Ovary (tissue), 3 donors: ENCODE results near the gene CCL20.

Experiments used
- CTCF ChIP-seq, 3 donors: fragments of 450-650 bp in 2 of 3; fragments of 200-600 bp in 1 of 3; IDR thresholded peaks; one replicate each; pipeline versions ENCODE4 v1.5.1 to v1.8.0; 2016 to 2022; ENCODE audit warnings: antibody characterized with exemption in 3 of 3, mild to moderate bottlenecking in 1 of 3
- EP300 ChIP-seq: sonication (generic); formaldehyde crosslinking; IDR thresholded peaks from one replicate; pipeline ENCODE4 v1.6.1; 2017; ENCODE audit warnings: antibody characterized with exemption
- POLR2A ChIP-seq: fragments of 450-650 bp; IDR thresholded peaks from one replicate; pipeline ENCODE4 v1.6.1; 2017; ENCODE audit warnings: antibody characterized with exemption, mild to moderate bottlenecking, moderate library complexity
- donor health status: DM: no; HTN: no; CAD: no.

- TF ChIP-seq POLR2A (no peak), EP300 (no peak), CTCF (IDR thresholded peaks at IDR 0.05) (no peak)
These were observed 41.4 kb upstream of the CCL20 start for GRCh38 chr2:227772197-227772661.
